IPS-11a (cell line): ENCODE data around the gene HSPA12A.

Experiments used
- H3K4me3 ChIP-seq: one replicate; pipeline ENCODE4 v1.5.1; 2013; ENCODE audit warnings: low read depth, low read length, control low read depth

HSPA12A gene

DNA sequence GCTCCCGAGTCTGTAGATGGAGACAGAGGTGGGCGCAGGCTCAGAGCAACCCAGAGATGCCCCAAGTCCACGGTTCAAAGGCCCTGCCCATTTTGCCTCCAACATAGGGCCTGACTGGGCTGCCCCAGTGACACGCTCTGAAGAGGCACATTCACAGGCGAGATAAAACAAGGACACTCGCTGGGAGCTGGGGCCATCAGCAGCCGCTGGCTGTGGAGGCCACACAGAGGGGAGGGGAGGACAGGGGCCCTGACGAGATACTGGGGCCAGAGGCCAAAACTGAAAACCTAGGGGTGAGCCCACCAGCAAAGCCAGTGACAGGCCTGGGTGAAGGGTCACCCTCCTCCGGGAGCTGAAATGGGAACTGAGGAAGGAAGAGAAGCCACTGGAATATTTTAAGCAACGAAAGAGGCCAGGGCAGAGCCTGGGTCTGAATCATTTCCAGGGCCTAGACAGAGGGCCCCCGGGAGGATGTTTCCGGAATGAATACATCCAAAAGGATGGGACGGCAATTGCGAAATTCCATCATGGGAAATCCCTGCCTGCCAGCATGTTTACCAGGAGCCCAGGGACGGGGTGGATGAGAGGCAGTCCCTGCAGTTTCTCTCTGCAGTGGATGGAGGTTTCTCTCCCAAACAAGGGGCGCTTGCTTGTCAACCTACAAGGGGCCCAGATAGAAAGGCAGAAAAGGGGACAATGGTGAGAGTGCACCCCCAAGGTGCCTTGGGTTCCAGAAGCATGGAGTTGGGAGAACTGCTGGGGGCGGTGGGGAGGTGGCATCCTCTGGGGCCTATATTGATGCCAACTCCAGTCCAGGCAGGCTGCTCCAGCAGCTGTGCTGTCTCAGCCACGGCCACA lies 29.0 kb upstream of the HSPA12A start:
- H3K4me3 ChIP-seq: no peak overlapping the region

DNA sequence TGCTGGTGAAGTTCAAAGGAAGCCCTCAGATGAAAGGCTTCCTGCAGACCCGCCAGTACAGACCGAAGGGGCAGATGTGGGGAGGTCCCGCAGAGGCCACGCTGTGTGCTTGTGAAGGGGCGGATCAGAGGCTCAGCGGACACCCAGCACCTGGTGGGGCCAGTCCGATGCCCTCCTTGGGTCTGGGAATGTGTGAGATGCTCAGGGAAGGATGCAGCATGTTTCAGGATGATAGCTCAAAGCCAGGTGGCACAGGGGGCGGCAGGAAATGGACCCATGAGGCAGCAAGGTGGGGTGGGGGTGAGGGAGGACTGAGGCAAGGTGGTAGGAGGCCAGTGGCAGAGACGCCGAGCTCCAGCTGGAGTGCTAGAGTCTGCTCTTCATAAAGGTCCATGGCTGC lies 27.9 kb upstream of the HSPA12A start:
- no peak overlapping the region for H3K4me3 ChIP-seq

DNA sequence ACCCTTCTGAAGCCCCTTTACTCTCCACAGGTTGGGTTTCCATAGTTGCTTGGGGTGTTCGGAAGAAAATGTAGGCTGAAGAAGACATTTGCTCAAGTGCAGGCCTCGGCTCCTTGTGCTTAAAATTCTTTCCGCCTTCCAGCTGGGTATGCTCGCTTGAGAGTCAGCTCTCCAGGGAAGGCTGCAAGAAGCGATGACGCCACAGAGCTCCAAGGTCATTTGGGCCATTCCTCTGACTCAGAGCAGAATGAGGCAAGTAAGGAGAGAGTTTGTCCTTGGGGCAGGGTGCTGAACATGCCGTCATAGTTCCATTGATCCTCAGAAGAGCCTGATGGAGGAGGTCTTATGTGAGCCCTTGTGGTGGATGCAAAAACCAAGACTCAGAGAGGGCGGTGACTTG lies 27.4 kb upstream of the HSPA12A start:
- H3K4me3 ChIP-seq: no peak overlapping the region

DNA sequence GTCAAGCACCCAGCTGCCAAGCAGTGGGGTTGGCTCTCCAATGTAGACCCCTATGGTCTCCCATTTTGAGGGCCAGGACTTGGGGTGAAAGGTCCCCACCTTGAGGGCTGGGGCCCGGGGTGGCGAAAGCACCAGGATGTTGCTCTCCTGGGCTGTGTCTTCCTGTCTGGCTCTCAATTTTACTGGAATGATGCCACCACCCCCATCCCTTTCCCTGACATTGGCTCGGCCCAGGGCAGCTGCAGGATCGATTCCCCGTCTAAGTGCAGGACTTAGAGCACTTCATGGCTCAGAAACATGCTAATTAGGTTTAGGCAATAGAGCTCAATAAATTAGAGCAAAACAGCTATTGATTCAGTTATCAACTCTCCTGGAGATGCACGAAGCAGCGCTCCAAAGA lies 27.0 kb upstream of the HSPA12A start:
- no peak overlapping the region for H3K4me3 ChIP-seq

DNA sequence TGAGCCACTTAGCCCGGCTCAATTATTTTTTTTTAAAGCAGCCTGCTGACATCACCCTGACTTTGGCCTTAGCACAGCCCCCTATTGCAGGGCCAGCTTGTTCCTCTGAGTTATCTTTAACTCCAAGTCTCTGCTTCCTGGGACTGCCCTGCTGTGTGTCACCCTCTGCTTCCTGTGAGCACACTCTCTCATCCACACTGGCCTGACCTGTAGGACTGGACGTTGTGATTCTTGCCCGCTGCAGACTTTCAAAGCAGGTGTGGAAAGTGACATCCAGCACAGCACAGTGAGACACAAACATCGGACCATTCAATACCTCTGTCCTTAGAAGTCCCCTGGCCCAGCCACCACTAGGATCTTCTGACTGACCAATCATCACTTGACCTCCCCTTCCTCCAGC lies 26.4 kb upstream of the HSPA12A start:
- no peak overlapping the region for H3K4me3 ChIP-seq

DNA sequence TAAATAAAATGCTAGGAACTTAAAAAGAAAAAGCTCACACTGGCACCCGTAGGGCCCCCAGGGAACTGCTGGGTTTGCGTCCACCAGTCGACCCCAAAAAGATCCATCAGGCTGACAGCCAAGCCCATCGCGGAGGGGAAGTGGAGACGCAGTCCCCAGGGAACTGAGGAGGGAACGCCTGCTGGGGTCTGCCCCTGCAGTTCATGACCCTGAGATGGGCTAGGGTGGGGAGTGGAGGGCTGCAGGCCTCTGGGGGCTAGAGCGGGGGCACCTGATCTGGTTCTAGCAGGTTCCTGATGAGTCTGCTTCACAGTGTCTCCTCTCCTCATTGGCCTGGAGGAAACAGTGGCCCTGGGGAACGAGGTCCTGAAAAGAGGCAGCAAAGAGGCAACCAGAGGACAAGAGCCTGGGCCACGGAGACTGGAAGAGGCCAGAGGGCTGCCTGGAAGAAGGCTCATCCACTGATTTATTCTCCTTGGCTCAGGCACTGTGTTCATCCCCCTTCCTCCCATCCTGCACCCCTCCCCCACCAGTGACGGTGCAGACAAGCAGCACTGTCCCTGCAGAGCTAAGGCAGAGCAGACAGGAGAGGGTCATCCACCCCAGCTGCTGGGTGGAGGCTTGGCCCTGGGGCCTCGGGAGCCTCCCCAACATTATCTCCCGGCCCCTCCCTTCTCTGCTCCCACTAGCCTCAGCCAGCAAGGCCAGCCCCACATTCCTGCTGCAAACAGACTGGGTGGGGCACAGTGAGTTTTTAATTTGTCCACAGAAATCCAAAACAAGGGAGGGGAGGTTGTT lies 24.7 kb upstream of the HSPA12A start:
- H3K4me3 ChIP-seq: no peak overlapping the region

DNA sequence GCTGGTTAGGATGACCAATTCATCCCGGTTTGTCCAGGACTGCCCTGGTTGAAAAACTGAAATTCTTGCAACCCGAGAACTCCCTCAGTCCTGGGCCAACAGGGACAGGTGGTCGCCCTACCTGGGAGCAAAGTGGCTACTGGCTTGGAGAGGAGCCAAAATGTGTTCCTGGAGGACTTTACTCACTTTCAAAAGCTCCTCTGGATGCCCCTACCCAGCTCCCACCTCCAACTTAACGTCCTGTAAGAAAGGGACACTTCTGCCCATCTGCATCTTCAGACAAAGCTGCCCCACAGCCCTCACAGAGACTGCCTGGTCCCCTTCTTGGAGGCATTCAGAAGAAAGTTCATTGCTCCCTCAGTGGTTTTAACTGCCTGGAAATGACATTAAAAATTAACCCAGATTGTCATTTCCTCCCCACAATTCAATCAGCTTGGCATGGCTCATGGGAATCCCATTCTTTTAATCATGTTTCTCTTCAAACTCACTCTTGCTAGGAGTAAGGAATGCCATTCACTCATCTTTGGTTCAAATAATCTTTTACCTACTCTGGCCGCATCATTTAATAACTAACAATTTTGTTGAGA lies 24.0 kb upstream of the HSPA12A start:
- no peak overlapping the region for H3K4me3 ChIP-seq

DNA sequence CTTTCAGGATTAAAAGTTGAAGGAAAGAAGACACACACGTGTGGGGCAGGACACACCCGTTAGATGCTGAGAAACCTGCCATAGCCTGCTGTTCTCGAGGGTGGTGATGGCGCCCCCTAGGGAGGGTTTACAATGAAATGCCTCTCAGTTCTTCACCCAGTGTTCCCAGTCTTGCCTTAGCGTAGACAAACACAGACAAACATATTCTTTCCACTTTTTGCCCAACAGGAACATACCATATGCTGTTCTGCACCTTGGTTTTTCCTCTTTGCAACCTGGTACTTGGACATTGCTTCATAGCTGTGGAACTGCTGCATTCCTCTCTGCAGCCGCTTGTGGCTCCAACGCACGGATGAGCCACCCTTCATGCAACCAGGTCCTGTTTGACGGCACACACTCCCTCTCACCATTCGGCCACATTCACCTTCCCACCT lies 23.3 kb upstream of the HSPA12A start:
- H3K4me3 ChIP-seq: no peak overlapping the region

DNA sequence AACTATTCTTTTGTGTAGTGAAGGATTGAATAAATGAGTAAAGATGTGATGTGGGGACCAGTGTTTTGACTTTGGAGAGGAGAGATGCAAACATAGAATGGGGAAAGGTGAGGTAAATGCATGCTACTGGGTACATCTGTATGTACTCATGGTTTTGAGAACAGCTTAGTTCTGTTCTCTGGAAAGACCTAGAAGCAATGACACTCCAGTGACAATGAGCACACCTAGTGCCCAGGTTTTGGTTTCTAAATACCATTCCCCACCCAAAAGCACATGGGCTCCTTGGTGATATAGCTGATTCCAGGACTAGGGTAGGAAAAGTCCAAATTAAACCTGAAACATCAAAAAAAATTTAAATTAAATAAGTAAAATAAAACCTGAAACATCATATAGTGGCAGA lies 22.6 kb upstream of the HSPA12A start:
- no peak overlapping the region for H3K4me3 ChIP-seq

DNA sequence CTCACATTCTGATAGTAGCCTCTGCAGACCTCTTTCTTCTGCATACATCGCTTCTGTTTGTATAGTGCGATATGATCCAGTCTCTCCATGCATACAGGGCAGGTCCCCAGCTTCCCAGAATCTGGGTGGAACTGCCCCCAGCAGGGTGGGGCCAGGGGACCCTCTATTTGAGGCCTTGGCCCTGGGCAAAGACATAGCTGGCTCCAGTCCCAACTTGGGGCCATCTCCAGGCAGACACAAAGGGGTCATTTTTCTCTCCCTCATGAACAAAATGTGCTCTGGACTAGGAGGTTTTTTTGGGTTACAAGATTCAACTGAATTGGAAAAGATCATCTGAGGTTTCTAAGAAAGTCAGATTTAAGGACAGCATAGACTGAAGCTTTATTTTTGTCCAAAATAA lies 21.1 kb upstream of the HSPA12A start:
- H3K4me3 ChIP-seq: no peak overlapping the region

DNA sequence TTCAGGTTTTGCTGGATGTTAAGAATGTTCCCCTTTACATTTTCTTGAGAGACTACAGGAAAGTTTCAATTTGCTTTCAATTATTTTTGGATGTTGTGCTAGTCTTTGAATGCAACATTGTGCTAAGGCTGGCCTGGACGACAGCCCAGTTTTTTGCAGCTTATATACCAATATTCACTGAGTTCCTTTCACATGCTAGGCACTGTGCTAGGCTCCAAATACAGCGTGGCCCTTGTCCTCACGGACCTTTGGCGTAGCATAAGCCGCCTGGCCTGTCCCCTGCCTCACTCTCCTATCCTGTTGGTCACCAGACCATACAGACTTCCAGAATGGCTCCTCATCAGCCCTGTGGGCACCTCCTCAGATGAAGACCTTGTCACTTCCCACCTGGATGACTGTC lies 19.5 kb upstream of the HSPA12A start:
- H3K4me3 ChIP-seq: no peak overlapping the region

DNA sequence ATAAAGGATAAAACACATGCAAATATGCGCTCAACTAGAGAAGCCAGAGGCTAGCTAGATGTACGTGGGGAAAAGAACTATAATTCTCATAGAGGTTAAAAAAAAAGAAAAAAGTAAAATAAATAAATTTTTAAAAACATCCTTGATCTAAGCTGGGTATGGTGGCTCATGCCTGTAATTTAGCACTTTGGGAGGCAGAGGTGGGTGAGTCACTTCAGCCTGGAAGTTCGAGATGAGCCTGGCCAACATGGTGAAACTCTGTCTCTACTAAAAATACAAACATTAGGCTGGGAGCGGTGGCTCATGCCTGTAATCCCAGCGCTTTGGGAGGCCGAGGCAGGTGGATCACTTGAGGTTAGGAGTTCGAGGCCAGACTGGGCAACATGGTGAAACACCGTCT lies 18.6 kb upstream of the HSPA12A start:
- H3K4me3 ChIP-seq: no peak overlapping the region

DNA sequence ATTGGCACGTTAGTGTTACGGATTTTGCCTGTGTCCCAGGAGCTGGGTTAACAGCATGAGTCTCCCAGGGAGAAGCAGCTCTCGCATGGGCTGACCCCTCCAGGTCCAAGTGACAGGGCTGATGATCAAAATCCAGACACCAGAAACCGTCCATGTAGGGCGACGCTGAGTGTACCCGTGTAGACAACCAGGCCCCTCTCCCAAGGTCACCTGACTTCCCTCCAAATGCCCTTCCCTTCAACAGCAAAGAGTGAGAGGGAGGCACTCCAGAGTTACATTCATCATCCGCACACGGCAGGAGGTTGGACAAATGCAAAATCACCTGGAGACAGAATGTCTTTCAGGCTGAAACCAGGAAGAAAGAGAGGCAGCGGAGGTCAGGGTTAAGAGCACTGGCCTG lies 14.9 kb upstream of the HSPA12A start:
- H3K4me3 ChIP-seq: no peak overlapping the region

DNA sequence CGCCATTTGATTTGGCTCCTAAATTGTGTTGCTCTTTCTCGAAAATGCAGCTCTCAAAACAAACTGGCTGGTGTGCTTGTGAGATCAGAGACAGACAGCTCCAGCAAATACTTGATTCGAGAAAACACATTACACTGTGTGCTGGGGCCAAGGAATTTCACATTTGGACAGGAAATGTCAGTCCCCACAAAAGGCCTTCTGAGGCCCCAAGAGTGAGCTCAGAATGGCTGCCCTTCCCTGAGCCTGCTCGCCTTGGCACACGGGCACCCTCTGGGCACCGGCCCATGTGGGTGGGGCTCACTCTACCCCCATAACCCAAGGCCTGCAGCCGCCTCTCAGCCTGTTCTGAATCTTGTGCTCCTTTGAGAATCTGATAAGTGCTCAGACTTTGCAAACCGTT lies 13.9 kb upstream of the HSPA12A start:
- no peak overlapping the region for H3K4me3 ChIP-seq

DNA sequence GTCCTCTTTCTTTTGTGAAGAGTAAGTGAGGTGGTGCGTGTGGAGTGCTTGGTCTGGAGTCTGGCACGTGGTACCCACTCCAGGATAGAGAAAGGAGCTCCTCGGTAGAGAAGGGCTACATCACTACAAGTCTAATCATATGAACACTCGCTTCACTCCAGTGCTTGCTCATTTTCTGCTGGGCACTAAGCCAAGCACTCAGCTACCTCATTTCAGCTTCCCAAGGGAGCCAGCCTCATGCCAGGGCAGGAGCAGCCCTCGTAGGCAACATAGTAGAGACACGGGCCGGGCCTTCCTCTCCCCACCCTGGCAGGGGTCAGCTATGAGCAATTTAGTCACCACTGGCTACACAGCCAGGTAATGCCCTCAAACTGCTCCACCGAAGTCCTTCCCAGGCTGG lies 11.4 kb upstream of the HSPA12A start:
- no peak overlapping the region for H3K4me3 ChIP-seq

DNA sequence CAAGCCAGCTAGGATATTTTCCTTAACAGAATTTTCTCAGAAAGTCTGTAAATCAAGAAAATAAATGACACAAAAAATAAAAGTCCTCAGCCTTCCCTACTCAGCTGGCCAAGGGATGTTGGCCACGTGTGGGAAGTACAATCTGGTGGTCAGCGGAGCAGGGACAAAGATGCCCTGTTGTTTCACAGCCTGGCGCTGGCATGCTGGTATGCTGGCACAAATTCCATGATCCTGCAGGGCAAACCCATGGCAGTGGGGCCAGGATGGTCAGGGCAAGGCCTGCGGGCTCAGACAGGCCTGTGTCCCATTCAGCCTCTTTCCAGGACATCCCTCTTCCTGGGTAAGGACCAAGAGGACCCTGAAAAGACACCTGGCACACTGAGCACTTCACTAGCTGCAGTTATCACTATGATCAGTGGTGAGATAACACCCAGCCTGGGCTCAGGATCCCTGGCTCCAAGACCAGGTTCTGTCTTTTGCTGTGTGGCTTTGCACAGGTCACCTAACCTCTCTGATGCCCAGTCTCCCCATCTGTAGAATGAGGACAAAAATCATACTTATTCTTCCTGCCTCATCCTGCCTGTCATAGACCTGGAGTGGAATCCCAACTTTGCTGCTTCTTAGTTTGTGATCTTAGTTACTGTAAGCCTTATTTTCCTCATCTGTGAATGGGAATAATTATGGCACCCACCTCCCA lies 10.8 kb upstream of the HSPA12A start:
- no peak overlapping the region for H3K4me3 ChIP-seq

DNA sequence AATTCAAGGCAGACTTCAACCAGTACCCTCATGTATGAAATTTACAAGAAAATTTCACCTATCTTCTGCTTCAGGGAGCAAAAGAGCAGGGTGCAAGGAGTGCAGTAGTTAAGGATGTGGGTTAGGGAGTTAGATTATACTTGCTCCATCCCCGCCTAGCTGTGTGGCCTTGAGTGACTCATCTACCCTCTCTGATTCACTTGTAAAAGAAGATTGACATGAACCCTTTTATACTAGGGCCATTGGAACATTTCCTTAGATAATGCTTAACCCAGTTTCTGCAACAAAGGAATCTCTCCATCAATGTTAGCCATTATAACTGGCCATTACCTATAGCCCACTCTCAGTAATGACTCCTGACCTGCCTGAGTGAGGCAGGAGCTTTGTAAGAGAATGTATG lies 10.2 kb upstream of the HSPA12A start:
- H3K4me3 ChIP-seq: no peak overlapping the region

DNA sequence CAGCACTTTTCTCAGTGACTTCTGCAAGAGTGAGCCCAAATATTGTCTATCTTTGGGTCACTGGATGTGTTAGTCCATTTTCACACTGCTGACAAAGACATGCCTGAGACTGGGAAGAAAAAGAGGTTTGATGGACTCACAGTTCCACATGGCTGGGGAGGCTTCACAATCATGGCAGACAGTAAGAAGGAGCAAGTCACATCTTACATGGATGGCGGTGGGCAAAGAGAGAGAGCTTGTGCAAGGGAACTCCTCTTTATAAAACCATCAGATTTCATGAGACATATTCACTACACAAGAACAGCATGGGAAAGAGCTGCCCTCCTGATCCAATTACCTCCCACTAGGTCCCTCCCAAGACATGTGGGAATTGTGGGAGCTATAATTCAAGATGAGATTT lies 6.1 kb upstream of the HSPA12A start:
- no peak overlapping the region for H3K4me3 ChIP-seq

DNA sequence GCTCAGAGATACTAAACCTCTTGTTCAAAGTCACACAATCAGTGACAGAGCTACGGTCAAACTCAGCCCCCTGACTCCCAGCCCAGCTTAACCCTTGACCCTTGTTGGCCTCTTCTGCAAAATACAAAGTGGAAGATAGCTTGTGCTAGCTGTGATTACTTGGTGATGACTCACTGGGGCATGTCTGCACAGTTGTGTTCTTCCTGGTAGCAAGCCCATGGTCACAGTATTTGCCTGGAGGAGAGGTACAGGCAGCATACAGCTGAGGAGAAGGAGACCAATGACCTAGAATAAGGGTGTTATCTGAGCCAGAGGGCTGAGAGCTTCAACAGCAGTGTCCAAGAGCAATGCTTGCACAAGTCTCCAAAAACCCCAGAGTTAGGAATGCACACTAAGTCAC lies 5.7 kb upstream of the HSPA12A start:
- no peak overlapping the region for H3K4me3 ChIP-seq

DNA sequence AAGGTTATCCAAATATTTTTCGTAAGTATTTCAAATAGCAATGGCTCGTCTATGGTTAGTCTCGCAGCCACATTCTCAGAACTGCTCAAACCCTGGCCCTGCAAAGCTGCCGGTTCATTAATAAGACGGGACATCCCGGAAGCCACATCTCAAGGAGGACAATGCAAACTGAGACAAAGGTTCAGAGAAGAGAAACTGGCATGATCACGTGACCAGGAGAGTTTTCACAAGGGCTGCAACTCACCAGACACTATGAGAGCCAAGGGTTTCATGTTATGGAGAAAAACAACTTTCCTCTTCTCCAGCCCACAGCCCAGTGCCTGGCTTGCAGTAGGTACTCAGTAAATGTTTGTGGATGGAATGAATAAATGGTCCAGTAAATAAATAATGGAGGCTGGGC lies 5.0 kb upstream of the HSPA12A start:
- H3K4me3 ChIP-seq: no peak overlapping the region

DNA sequence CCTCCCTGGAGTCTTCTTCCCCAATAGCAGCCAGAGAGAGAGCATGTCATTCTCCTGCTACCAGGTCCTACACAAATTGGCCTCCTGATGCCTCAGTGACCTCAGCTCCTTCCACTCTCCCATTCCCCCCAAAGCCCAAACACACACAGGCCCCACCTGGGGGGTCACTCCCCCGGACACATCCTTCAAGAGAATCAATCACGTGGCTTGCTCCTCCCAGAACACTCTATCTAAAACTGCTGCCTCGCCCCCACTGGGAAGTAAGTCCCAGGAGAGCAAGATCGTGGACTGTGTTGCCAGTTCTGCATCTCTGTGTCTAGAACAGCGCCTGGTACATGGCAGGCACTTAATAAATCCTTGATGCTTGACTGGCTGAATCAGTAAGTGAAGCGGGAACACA lies 2.5 kb upstream of the HSPA12A start:
- H3K4me3 ChIP-seq: no peak overlapping the region
